HG03432 (cell line): ENCODE measurements around the gene EMSY.
"Not testable (repeated sequence)": the region's sequence is repeated elsewhere in the genome, so short reads cannot be mapped to it uniquely, and the experiment has no call there.

ENCODE experiments used
- ATAC-seq: cut with Tn5 transposase; IDR thresholded peaks from one replicate; pipeline ENCODE4 v1.9.1; 2021; ENCODE audit warnings: mild to moderate bottlenecking, moderate library complexity; ENCODE audit not compliant: unreplicated experiment

EMSY gene

GRCh38 chr11:76562541-76562940, 117.7 kb downstream of the EMSY start:
- ATAC-seq = no peak

DNA sequence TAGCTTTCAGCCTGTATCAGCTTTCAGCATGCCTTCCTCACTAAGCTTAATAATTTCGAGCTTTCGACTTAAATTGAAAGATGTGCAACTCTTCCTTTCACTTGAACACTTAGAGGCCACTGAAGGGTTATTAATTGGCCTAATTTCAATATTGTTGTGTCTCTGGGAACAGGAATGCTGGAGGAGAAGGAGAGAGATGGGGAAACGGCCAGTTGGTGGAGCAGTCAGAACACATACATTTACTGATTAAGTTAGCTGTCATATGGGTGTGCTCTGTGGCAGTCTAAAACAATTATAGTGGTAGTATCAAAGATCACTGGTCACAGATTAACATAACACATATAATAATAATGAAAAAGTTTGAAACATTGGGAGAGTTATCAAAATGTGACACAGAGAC, 119.5 kb downstream of the EMSY start:
- no peak for ATAC-seq

- ATAC-seq = no peak
Observed at GRCh38 chr11:76566811-76567210, 122.0 kb downstream of the EMSY start.

DNA sequence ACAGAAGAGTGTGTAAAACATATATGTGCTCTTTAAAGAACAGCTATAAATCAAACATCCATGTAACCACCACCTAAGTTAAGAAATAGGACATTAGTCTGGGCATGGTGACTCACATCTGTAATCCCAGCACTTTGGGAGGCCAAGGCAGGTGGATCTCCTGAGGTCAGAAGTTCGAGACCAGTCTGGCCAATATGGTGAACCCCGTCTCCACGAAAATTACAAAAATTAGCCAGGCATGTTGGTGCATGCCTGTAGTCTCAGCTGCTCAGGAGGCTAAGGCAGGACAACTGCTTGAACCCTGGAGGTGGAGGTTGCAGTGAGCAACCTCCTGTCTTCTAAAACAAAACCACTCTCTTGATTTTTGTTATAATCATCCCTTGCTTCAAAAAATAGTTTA, 122.4 kb downstream of the EMSY start:
- no peak for ATAC-seq

- ATAC-seq = no peak
Observed at GRCh38 chr11:76568139-76568538, 123.3 kb downstream of the EMSY start.

- ATAC-seq = no peak
Observed at GRCh38 chr11:76568621-76569020, 123.8 kb downstream of the EMSY start.

DNA sequence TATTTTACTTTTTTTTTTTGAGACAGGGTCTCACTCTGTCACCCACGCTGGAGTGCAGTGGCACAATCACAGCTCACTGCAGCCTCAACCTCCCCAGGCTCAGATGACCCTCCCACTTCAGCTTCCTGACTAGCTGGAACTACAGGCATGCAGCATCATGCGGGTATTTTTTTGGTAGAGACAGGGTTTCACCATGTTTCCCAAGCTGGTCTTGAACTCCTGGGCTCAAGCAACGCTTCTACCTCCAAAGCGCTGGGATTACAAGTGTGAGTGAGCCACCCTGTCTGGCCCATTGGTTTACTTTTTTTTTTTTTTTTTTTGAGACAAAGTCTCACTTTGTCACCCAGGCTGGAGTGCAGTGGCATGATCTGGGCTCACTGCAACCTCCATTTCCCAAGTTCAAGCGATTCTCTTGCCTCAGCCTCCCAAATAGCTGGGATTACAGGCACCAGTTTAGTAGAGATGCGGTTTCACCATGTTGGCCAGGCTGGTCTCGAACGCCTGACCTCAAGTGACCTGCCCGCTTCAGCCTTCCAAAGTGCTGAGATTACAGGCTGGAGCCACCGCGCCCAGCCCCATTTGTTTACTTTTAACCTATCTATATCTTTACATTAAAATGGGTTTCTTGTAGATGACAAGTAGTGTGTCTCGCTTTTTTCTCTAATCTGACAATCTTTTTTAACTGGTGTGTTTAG, 127.5 kb downstream of the EMSY start:
- ATAC-seq = not testable (repeated sequence)

GRCh38 chr11:76574406-76574805, 129.6 kb downstream of the EMSY start:
- ATAC-seq = no peak

DNA sequence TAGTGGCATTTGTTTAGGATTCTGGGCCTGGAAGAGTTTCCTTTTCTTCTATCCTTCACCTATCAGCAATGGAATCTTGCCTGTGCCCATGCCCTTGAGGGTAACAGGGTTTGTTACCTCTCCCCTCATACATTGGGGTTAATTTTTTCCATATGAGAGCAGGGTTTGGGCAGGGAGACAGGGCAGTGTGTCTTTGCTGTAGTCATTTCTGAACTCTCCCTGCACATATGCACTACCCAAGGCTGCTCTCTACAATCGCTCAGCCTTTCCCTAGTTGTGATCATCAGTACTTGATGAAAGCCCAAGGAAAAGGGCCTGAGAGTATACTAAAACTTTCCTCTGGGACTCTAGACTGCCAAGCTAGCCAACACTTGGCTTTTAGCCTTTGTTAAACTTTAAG, 130.1 kb downstream of the EMSY start:
- no peak for ATAC-seq

- no peak for ATAC-seq
Observed at GRCh38 chr11:76577226-76577920, 132.6 kb downstream of the EMSY start.

GRCh38 chr11:76577921-76578653, 133.3 kb downstream of the EMSY start:
- ATAC-seq = no peak

DNA sequence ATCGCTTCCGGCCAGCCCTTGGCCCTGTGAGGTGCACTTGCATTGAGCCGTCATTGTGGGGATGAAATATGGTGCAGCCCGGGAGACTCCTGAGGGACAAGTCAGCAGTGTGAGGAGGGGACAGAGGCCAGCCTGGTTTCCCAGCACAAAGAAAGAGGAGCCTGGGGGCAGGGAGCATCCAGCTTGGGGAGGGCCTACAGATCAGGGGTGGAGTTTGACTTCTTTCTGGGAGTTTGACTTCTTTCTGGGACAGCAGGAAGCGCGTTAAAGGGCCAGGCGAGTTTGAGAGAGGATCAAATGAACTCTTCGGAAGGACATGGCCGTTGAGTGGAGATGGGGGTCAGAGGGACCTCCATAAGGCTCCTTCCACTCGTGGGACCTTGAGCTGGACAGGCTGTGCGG, 133.8 kb downstream of the EMSY start:
- no peak for ATAC-seq

DNA sequence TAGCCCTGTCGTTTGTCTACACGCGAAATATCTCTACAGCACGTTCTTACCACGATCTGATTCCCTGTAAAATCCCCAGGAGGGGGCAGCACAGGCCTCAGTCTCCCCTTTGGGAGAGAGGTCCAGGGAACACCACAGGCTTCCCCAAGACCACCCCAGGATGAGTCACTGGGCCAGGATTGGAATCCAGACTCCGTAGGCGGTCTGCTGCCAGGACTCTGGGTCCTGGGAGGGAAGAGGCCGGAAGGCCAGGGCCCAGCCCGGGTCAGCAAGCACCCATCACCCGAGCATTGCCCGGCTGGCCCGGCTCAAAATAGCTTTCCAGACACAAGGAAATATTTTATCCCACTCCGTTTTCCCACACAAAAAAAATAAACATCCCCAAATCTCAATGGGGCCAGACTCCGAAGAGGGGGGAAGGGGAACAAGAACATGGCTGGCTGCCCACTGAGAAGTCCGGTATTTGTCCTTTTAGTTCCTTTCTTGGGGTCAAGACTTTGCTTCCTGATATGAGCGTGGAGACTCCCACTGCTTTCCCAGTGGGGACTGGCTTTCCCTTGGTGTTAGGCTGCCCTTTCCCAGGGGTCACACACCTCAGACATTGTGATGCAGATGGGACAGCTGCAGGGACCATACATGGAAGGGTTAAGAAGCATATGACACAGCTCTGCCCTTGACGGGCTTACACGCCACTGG, 134.4 kb downstream of the EMSY start:
- ATAC-seq = no peak

DNA sequence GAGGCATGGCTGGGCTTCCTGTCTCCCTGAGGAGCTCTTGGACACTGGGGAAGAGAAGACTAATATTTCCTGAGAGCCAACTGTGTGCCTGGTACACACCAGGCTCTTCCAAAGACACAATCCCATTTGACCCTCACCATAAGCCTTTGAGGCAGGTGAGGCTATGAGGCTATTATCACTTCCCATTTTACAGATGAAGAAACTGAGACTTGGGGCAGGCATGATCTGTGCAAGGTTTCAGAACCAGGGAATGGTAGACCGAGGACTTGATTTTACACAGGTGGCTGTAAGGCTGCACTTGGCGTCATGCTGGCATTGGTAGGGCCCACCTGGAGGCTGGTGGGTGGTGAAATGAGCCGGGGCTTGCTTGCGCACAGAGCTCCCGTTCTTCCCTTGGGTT, 134.9 kb downstream of the EMSY start:
- no peak for ATAC-seq

GRCh38 chr11:76582471-76582870, 137.7 kb downstream of the EMSY start:
- ATAC-seq = not testable (repeated sequence)

- ATAC-seq = no peak
Observed at GRCh38 chr11:76587820-76588454, 143.1 kb downstream of the EMSY start.

DNA sequence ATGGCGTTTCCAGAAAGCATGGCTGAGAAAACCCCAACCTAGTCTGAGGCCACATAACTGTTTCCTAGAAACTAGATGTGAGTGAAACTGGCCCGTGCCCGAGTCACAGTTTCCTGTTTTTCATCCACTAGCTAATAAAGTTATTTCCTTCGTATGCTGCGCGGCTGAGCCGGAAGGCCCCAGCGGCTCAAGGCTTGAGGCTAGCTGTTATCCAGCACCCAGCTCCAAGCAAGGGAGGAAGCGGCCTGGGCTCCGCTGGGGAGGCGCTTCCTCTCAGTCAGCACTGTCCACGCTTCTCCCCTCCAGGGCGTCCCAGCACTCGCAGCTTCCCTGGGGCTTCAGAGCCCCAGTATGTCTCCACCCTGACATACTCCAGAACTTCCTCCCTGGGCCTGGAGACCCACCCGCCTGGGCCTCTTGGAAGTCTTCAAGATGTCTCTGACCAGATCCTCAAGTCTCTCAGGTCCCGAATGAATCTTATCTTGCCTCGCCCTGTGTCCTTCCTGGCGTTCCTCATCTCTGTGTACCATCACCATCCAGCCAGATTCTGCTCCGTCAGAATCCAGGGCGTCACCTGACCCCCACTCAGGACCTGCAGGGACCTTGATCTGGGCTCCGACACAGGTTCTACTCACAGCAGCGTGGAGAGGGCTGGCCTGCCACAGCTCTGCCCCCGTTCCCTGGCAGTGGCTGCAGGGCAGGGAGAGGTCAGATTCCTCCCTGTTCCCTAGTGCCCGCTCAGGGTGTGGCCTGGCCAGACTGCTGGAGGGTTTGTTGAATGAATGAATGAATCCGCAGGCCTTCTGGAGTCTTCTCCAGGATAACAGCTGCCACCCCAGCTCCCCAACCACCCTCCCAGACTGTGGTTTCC, 143.9 kb downstream of the EMSY start:
- no peak for ATAC-seq

DNA sequence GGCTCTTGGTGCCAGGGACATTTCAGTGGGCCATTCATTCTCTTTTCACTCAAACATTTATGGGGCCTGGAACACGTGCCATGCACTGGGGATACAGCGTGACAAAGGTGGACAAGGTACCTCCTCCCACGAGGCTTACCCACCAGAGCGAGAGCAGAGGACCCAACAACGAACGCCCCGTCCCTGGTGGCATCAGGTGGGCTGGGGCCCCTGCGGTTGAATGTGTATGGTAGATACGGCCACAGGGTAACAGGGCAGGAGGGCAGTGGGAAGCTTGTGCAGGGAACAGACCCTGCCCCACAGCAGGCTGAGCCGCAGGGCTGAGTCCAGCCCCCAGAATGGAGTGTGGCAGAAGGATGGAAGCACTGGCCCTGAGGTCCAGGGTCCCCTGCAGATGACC, 144.7 kb downstream of the EMSY start:
- no peak for ATAC-seq

DNA sequence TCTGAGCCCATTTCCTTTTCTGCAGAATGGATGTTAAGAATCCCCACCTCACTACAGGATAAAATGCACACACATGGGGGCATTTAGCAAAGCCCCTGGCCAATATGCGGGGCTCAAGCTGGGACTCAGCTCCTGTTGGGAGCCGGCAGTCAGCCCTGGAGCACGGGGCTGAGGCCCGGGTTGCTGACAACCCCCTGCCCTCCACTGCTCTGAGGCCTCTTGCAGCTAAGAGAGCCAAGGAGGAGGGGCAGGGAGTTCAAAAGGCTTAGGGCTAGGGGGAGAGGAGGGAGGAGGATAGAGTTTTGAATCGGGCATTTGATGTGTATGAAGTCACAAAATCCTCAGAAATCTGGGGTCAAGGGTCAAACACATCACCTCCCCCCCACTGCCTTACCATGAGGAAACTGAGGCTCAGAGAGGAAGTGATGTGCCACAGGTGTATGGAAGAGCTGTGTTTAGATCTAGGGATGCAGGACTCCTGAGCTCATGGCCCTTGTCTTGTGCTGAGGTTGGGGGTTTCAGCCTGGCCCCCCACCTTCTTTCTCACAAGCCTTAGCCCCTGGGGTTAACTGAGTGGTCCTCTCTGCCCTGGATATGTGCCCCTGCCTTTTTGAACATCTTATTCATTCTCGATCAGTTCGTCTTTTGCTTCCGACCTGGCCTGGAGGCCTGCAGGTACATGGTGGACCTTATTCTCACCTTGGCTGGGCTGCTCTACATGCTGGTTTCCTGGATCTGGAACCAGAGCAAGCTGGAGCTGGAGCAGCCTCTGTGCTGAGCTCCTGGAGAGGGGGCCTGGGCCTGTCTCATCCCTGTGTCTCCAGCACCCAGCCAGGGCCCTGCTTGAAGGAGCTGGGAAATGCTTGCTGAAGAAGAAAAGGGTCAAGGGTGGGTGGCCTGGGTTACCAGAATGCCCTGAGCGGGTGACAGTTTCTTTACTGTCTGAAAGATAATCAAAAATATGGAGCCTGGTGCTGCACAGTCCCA, 145.4 kb downstream of the EMSY start:
- ATAC-seq = no peak
